HG02623 (cell line): ENCODE results near the gene ZNF609.
"Not testable (repeated sequence)": the region's sequence is repeated elsewhere in the genome, so short reads cannot be mapped to it uniquely, and the experiment has no call there.

ENCODE experiments used
- ATAC-seq: cut with Tn5 transposase; IDR thresholded peaks from one replicate; pipeline ENCODE4 v1.9.1; 2021; ENCODE audit warnings: moderate library complexity; ENCODE audit not compliant: unreplicated experiment

Gene ZNF609

DNA sequence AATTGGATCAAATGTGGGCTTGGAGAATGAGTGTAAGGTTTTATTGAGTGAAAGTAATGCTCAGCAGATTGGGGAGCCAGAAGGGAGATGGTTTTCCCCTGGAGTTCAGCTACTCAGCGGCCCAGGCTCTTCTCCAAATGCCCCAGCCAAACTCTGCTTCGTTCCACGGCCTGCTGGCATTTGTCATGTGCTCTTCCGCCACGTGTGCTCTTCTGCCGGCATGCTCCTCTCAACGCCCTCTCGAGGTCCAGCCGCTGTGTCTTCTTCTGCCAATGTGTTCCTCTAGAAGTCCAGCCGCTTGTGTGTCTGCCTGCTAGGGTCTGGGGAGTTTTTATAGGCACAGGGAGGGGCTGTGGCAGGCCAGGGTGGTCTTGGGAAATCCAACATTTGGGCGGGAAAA, 158.2 kb downstream of the ZNF609 start:
- ATAC-seq: no peak

DNA sequence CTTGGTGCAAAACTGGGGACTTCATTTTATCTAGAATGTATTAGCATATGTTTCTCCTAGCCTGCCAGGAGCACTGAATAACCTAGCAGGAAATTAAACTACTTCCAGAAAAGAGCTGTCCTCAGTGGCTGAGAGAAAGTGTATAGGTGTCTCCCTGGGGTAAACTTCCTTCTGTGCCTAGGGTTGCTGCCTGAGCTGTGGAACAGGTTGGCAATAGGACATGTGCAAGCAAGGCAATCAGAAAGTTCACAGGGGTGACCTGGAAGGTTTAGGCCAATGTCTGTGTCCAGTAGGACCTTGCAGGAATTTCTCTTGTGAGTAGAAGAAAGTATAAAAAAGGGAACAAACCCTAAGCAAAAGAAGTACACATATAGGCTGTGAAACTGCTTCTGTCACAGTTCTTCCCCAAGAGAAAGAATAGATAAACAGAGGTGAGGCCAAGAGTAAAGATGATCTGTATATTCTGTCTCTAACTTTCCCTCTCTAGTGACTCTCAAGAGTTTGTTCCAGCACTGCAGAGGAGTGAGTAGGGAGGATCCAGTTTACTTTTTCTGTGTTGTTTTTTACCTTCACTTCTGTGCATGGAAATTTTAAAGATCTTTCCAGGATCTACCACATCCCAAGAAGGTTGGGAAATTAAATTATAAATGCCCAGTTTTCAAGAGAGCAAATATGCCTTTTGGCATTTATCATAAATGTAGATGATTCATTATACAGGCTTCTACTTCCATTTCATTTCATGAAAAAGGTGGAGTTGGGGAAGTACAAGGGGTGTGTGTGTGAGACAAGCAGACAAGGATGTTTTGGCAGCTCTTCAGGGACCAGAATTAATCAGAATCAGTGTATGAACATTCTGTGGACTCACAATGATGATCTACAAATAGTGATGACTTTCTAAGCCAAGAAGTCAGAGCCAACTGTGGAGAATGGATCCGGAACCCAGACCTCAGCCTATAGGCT, 159.8 kb downstream of the ZNF609 start:
- no peak for ATAC-seq

DNA sequence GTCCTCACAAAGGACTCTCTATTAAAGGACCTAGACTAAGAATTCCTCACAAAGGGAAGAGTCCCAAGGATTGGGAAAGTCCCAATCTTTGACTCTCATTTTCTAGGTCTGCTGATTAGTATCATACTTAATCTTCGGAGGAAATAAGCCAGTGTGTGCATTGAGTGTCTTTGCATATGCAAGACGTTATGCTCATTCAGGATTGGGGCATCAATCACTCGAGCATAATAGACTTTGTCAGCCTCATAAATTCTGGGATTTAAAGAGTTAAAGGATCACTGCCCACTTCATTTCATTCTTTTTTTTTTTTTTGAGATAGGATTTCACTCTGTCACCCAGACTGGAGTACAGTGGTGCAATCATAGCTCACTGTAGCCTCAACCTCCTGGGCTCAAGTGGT, 160.7 kb downstream of the ZNF609 start:
- no peak for ATAC-seq

GRCh38 chr15:64622410-64623260, 162.3 kb downstream of the ZNF609 start:
- ATAC-seq: no peak

GRCh38 chr15:64623347-64623996, 163.1 kb downstream of the ZNF609 start:
- no peak for ATAC-seq

DNA sequence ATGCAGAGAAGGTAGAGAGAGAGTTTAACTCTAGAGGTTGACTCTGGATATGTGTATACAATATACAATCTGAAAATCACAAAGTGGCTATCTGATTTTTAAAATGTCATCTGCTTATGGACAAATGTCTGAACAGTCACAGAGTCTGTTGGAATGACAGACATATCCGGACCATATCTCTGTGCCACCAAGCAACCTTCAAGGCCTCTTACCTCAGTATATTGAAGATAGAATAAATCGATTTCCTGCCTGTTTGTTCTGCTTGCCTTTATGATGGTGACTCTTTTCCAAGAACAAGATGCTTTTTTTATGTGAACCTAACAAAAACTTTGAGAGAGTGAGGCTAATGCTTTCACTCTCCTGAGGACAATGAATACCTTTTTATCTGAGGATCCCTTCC, 163.9 kb downstream of the ZNF609 start:
- ATAC-seq: no peak

DNA sequence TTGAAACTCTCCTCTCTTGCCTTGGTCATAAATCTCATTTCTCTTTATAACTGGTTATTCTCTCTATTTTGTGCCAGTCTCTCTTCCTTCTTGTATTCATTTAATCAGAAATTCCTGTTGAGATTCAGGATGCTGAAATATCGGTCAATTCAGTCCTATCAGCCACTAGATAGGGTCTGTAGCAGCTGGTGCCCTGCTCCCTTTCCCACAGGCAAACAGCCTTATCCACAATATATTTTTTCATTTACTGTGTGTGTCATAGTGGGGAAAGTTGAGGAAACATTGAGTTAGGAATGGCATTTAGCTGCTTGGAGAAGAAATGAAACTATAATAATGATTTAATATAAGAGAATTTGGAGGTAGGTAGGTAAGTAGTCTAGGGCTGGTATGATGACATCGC, 168.7 kb downstream of the ZNF609 start:
- ATAC-seq: no peak

- no peak for ATAC-seq
Measured at GRCh38 chr15:64630396-64631107, 170.2 kb downstream of the ZNF609 start.

- ATAC-seq: not testable (repeated sequence)
Measured at GRCh38 chr15:64632639-64633038, 172.3 kb downstream of the ZNF609 start.

DNA sequence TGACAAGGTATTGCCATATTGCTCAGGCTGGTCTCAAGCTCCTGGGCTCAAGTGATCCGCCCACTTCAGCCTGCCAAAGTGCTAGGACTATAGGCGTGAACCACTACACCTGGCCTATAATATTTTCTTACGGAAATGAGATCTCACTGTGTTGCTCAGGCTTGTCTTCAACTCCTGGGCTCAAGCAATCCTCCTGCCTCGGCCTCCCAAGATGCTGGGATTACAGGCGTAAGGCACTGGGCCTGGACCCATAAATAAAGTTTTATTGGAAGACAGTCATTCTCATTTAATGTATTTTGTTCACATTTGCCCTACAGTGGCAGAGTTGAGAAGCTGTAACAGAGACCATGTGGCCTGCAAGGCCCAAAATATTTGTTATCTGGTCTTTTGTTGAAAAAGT, 173.0 kb downstream of the ZNF609 start:
- ATAC-seq: no peak

- peak; percentile 75 for ATAC-seq
Measured at GRCh38 chr15:64634027-64634426, 173.6 kb downstream of the ZNF609 start.

- ATAC-seq: peak; percentile 47
Measured at GRCh38 chr15:64634576-64635498, 174.5 kb downstream of the ZNF609 start.

DNA sequence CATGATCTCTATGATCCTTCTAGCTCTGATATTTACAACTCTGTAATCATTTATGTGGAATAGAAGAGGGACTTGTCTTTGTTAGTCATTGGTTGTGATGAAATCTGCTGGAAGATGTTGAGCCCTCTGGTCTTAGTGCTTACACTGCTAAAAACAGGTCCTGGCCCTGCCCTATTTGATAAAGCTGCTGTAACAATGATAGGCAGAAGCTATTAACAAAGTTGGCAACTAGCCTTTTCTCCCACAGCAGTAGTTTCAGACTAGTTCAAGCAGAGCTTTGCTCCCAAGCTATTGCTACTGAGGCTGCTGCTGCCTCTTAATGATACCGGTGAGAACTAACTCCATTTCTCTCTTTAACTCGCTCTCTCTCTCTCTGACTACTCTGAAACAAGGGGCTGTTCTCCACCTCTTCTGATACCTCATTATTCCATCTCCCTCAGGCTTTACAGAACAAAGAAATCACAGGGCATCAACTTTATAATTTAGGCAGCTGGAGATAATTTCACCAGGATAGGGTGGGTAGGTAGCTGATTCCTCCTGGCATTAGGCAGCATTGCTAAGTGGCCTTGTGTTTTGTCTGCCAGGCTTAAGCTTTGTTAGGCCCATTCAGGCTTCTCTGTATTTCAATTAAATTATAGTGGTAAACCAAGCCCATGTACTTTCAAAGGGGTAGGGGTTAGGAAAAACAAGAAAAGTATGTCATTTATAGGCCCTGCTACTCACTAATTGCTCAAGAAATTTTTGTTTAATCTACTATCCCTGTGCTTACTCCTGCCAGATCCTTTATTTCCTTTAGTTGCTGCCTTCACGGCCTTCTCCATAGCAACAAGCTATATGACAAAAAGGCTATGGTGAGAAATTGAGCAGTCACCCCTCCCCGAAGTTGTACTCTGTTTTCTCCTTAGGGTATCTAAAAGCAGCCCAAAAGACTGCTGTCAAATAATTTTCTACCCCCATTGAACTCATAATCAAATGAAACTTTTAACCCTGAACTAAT, 175.4 kb downstream of the ZNF609 start:
- no peak for ATAC-seq

DNA sequence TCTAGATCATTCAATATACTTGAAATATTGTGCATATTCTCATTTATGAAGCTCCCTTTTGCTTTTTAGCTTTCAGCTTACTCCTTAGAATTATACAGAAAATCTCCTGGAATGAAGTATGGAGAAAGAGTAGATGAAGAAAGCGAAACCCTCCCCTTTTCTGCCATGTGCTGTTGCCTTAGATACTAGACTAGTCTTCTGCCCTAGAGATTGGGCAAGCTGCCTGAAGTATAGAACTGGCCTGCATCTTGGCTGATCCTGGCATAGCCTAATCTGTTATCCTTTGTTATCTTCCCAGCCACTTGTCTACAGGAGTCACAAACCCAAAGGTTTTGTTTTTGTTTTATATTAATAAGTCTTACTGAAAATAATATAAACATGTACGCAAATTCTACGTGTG, 176.2 kb downstream of the ZNF609 start:
- ATAC-seq: no peak

DNA sequence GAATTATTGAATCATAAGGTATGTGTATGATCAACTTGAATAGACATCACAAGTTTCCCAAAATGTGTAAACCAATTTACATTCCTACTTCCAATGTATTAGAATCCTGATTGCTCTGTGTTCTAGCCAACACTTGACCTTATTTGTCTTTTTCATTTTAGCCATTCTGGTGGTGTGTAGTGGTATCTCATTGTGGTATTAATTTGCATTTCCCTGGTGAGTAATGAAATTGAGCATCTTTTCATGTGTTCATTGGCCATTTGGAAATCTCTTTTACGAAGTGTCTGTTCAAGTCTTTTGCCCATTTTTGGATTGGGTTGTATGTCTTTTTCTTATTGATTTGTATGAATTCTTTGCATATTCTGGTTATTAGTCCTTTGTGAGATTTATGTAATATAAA, 177.0 kb downstream of the ZNF609 start:
- no peak for ATAC-seq

DNA sequence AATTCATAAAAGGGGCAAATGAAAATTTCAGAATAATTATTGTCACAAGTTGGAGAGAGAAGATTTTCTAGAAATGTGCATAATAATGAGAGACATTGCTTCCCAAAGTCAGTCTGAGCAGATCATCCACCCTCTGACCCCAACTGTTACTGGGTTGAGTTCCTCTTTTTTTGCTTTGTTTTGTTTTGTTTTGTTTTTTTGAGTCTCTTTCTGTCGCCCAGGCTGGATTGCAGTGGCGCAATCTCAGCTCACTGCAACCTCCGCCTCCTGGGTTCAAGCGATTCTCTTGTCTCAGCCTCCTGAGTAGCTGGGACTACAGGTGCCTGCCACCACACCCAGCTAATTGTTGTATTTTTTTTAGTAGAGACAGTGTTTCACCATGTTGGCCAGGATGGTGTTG, 179.4 kb downstream of the ZNF609 start:
- ATAC-seq: not testable (repeated sequence)

GRCh38 chr15:64640146-64640871, 179.9 kb downstream of the ZNF609 start:
- no peak for ATAC-seq

DNA sequence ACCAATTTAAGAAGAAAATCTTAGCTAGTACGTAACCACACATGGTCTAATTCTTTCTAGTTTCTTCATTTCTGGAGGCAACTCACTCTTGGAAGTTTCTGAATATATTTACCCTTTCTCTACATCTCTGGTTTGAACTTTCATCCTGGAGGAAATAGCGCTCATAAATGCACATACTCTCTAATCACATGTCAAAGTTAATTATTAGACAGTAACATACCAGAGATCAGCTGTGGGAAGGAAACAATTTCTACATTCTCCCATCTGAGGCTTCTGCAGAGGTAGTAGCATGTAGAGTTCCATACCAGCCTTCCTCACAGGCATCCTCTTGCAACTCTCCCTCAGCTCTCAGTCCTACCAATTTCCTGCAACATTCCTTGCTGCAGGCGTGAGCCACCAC, 182.5 kb downstream of the ZNF609 start:
- no peak for ATAC-seq
